ENCODE results near the gene SIGLEC11.

DNA sequence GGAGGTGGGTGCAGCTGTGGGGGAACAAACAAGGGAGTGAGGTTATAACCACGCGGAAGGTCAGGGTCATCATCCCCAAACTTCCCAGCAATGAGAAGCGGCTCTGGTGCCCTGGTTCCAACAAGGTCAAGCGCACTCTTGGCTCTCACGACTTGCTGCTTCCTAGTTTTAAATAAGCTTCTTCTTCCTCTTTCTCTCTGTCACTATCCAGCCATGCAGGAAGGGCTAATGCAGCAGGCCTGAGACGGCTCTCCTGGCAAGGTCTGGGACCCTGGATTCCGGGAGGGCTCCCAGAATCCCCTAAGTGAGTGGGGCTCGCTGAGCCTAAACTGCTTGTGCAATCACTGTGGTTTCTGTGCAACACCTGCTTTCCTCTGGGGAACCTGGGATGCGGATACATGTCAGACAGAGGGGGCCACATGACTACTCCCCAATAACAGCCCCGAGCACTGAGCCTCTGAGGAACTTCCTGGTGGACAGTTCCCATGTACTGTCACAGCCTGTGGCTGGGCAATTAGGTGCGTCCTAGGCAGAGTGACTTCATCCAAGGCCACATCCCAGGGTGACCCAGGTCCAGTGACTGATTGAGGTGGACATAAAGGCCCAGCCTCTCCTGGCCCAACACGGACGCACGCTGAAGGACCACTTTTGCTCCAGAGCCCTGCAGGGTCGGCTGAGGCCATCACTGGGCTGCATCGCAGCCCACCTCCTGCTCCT is 40.0 kb upstream of the SIGLEC11 start:
- TF ChIP-seq, protein P1, sequence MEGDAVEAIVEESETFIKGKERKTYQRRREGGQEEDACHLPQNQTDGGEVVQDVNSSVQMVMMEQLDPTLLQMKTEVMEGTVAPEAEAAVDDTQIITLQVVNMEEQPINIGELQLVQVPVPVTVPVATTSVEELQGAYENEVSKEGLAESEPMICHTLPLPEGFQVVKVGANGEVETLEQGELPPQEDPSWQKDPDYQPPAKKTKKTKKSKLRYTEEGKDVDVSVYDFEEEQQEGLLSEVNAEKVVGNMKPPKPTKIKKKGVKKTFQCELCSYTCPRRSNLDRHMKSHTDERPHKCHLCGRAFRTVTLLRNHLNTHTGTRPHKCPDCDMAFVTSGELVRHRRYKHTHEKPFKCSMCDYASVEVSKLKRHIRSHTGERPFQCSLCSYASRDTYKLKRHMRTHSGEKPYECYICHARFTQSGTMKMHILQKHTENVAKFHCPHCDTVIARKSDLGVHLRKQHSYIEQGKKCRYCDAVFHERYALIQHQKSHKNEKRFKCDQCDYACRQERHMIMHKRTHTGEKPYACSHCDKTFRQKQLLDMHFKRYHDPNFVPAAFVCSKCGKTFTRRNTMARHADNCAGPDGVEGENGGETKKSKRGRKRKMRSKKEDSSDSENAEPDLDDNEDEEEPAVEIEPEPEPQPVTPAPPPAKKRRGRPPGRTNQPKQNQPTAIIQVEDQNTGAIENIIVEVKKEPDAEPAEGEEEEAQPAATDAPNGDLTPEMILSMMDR (IDR thresholded peaks at IDR 0.05): no peak
- no peak for TF ChIP-seq EP300 (IDR thresholded peaks at IDR 0.05)
